H1 (cell line): Measurements from ENCODE around the gene FBN1. TPM values are rescaled to one million over a fixed set of nuclear protein-coding genes. Genes with fewer than 3 reads are reported as not detected.

Source experiments
- CTCF ChIA-PET: fragments of 300-600 bp; sonication (Branson Sonifier 250); formaldehyde crosslinking; loops from one replicate; lab custom pipeline; 2021; ENCODE audit not compliant: partially characterized antibody; lab: Charles Lee
- POLR2A ChIA-PET: fragments of 300-600 bp; sonication (Branson Sonifier 250); formaldehyde crosslinking; loops from one replicate; lab custom pipeline; 2021; ENCODE audit warnings: inconsistent platforms; ENCODE audit not compliant: partially characterized antibody; lab: Charles Lee
- DNase-seq, 2 experiments: peaks; one replicate each; pipeline versions ENCODE4 v3.0.0 to v3.0.0-alpha.2; 2010 to 2022; ENCODE audit warnings: low spot score in 2 of 2, low read depth in 1 of 2, mixed read lengths in 1 of 2
- FAIRE-seq: peaks from 2 replicates; lab custom pipeline; 2011; peaks lifted over from hg19 to GRCh38; lab: Jason Lieb, UNC
- H2AFZ ChIP-seq: 2 replicates; pipeline ENCODE4 v1.8.1; 2012; ENCODE audit warnings: low read length, inconsistent platforms
- H2AK5ac ChIP-seq: 2 replicates; pipeline ENCODE4 v1.6.1; 2013; ENCODE audit warnings: low read depth, low read length
- H2BK120ac ChIP-seq: replicated peaks from 2 replicates; pipeline ENCODE3; 2013; ENCODE audit warnings: low read depth, low read length, inconsistent platforms
- H2BK12ac ChIP-seq: 2 replicates; pipeline ENCODE4 v1.6.1; 2013; ENCODE audit warnings: low read depth, low read length
- H2BK15ac ChIP-seq: 2 replicates; pipeline ENCODE4 v1.6.1; 2013; ENCODE audit warnings: low read length
- H2BK20ac ChIP-seq: 2 replicates; pipeline ENCODE4 v1.6.1; 2013; ENCODE audit warnings: low read length
- H2BK5ac ChIP-seq: 2 replicates; pipeline ENCODE4 v1.6.1; 2013; ENCODE audit warnings: low read depth, low read length
- H3K14ac ChIP-seq: 2 replicates; pipeline ENCODE4 v1.6.1; 2013; ENCODE audit warnings: inconsistent platforms; ENCODE audit not compliant: insufficient read length
- H3K18ac ChIP-seq: 2 replicates; pipeline ENCODE4 v1.6.1; 2013; ENCODE audit warnings: low read length; ENCODE audit errors: extremely low read depth
- H3K23ac ChIP-seq: 2 replicates; pipeline ENCODE4 v1.6.1; 2013; ENCODE audit warnings: inconsistent platforms; ENCODE audit not compliant: insufficient read length
- H3K23me2 ChIP-seq: 2 replicates; pipeline ENCODE4 v1.6.1; 2013; ENCODE audit warnings: low read depth, low read length
- H3K27ac ChIP-seq: 2 replicates; pipeline ENCODE4 v1.6.1; 2011; ENCODE audit warnings: low read depth, low read length, inconsistent platforms
- H3K27me3 ChIP-seq, 4 experiments: replicated peaks in 1 of 4; 1 replicate in 1 of 4; 2 replicates in 3 of 4; pipeline versions ENCODE4 v1.6.1 to v1.8.1; 2011 to 2013; ENCODE audit warnings: low read length in 3 of 4, mild to moderate bottlenecking in 3 of 4, inconsistent platforms in 2 of 4, mixed read lengths in 2 of 4, moderate library complexity in 1 of 4; ENCODE audit not compliant: control insufficient read depth in 3 of 4, insufficient read depth in 3 of 4; ENCODE audit errors: extremely low read depth in 1 of 4
- H3K36me3 ChIP-seq, 4 experiments: 2 replicates each; pipeline versions ENCODE4 v1.6.1 to v1.8.1; 2011 to 2013; ENCODE audit warnings: mild to moderate bottlenecking in 4 of 4, low read length in 3 of 4, moderate library complexity in 2 of 4, control low read depth in 1 of 4, inconsistent platforms in 1 of 4; ENCODE audit not compliant: insufficient read depth in 4 of 4, control insufficient read depth in 2 of 4
- H3K4ac ChIP-seq: replicated peaks from 2 replicates; pipeline ENCODE3; 2013; ENCODE audit warnings: low read length, low read depth, mixed read lengths, inconsistent platforms; ENCODE audit not compliant: insufficient read length
- H3K4me1 ChIP-seq, 4 experiments: replicated peaks in 1 of 4; 1 replicate in 1 of 4; 2 replicates in 3 of 4; pipeline versions ENCODE4 v1.6.1 to v1.8.1; 2011 to 2013; ENCODE audit warnings: low read length in 3 of 4, inconsistent platforms in 2 of 4, mixed read lengths in 1 of 4; ENCODE audit not compliant: insufficient read depth in 4 of 4, control insufficient read depth in 3 of 4
- H3K4me2 ChIP-seq, 2 experiments: 2 replicates each; pipeline versions ENCODE4 v1.6.1 to v1.8.1; 2011 to 2013; ENCODE audit warnings: low read depth in 2 of 2, low read length in 2 of 2, control low read depth in 1 of 2, inconsistent platforms in 1 of 2, mild to moderate bottlenecking in 1 of 2; ENCODE audit not compliant: insufficient read depth in 1 of 2
- H3K4me3 ChIP-seq, 4 experiments: fragments of 200-600, 300-600 bp in 1 of 4; sonication (generic), shearing (Covaris generic), sonication (Bioruptor Twin) in 1 of 4; 2 replicates each; pipeline versions ENCODE4 v1.5.1 to v1.8.1; 2011 to 2016; ENCODE audit warnings: low read length in 4 of 4, low read depth in 3 of 4, control low read depth in 2 of 4, inconsistent platforms in 2 of 4, mild to moderate bottlenecking in 2 of 4, mixed read lengths in 1 of 4, moderate library complexity in 1 of 4; ENCODE audit not compliant: insufficient read depth in 2 of 4; ENCODE audit errors: extremely low read depth in 1 of 4
- H3K56ac ChIP-seq: replicated peaks from 2 replicates; pipeline ENCODE3; 2013; ENCODE audit warnings: low read depth, mild to moderate bottlenecking, mixed read lengths, low read length, inconsistent platforms; ENCODE audit not compliant: insufficient read length
- H3K79me1 ChIP-seq: 2 replicates; pipeline ENCODE4 v1.6.1; 2013; ENCODE audit warnings: low read depth, low read length, control low read depth
- H3K79me2 ChIP-seq, 2 experiments: 2 replicates each; pipeline versions ENCODE4 v1.6.1 to v1.8.1; 2012 to 2013; ENCODE audit warnings: low read length in 2 of 2, mild to moderate bottlenecking in 2 of 2, inconsistent platforms in 1 of 2; ENCODE audit not compliant: insufficient read depth in 2 of 2, control insufficient read depth in 1 of 2
- H3K9ac ChIP-seq, 4 experiments: replicated peaks in 1 of 4; 1 replicate in 1 of 4; 2 replicates in 3 of 4; pipeline versions ENCODE4 v1.6.1 to v1.8.1; 2011 to 2013; ENCODE audit warnings: low read depth in 3 of 4, low read length in 3 of 4, control low read depth in 2 of 4, mild to moderate bottlenecking in 2 of 4, moderate library complexity in 2 of 4, inconsistent platforms in 1 of 4; ENCODE audit errors: extremely low read depth in 1 of 4
- H3K9me3 ChIP-seq, 2 experiments: 2 replicates each; pipeline versions ENCODE4 v1.6.1 to v1.8.1; 2012 to 2013; ENCODE audit warnings: mild to moderate bottlenecking in 2 of 2, moderate library complexity in 2 of 2, control low read depth in 1 of 2, inconsistent platforms in 1 of 2, low read depth in 1 of 2, low read length in 1 of 2, mixed read lengths in 1 of 2; ENCODE audit not compliant: insufficient read depth in 2 of 2
- H4K20me1 ChIP-seq, 2 experiments: replicated peaks in 1 of 2; 2 replicates each; pipeline versions ENCODE3 to v1.8.1; 2011 to 2013; ENCODE audit warnings: inconsistent platforms in 2 of 2, low read length in 2 of 2, mild to moderate bottlenecking in 1 of 2; ENCODE audit not compliant: insufficient read depth in 2 of 2, control insufficient read depth in 1 of 2
- H4K5ac ChIP-seq: 2 replicates; pipeline ENCODE4 v1.6.1; 2013; ENCODE audit warnings: low read length, low read depth, mixed read lengths, inconsistent platforms; ENCODE audit not compliant: insufficient read length
- H4K8ac ChIP-seq: 2 replicates; pipeline ENCODE4 v1.8.0; 2013; ENCODE audit warnings: mild to moderate bottlenecking, moderate library complexity, low read length, inconsistent platforms; ENCODE audit not compliant: insufficient read depth; ENCODE audit errors: extremely low read depth
- H4K91ac ChIP-seq: replicated peaks from 2 replicates; pipeline ENCODE3; 2013; ENCODE audit warnings: low read length, mixed read lengths, inconsistent platforms; ENCODE audit not compliant: insufficient read length
- CBX5 ChIP-seq: fragments of 300-800, 300-1000 bp; sonication (generic); IDR thresholded peaks from 2 replicates; pipeline ENCODE4 v1.7.1; 2016; ENCODE audit warnings: antibody characterized with exemption, low read length, low read depth
- CHD1 ChIP-seq: IDR thresholded peaks from 2 replicates; pipeline ENCODE4 v1.6.1; 2012; ENCODE audit warnings: low read depth, low read length, improper control_type of control experiment
- CTBP2 ChIP-seq: IDR thresholded peaks from 2 replicates; pipeline ENCODE4 v1.7.0; 2011; ENCODE audit warnings: borderline replicate concordance, mild to moderate bottlenecking, moderate library complexity, mixed read lengths, low read length; ENCODE audit not compliant: insufficient read depth, insufficient read length
- EZH2 ChIP-seq: fragments of 200-600 bp; sonication (generic); IDR thresholded peaks from 2 replicates; pipeline ENCODE4 v1.7.1; 2012; ENCODE audit warnings: low read depth, mild to moderate bottlenecking, moderate library complexity, low read length, inconsistent platforms; ENCODE audit not compliant: severe bottlenecking
- JUND ChIP-seq: IDR thresholded peaks from 2 replicates; pipeline ENCODE4 v1.6.1; 2011; ENCODE audit warnings: mild to moderate bottlenecking, improper control_type of control experiment, low read length
- NANOG ChIP-seq: IDR thresholded peaks from 2 replicates; pipeline ENCODE4 v1.6.1; 2011; ENCODE audit warnings: low read length, low read depth, mild to moderate bottlenecking, inconsistent platforms; ENCODE audit not compliant: insufficient read depth, poor library complexity, severe bottlenecking
- SAP30 ChIP-seq: fragments of 300-600 bp; sonication (generic); IDR thresholded peaks from 2 replicates; pipeline ENCODE4 v1.7.1; 2012; ENCODE audit warnings: low read length, moderate library complexity, mild to moderate bottlenecking, inconsistent platforms; ENCODE audit not compliant: insufficient read depth, insufficient replicate concordance
- WGBS, 2 experiments: shearing (Covaris generic) in 1 of 2; methylation state at CpG; one replicate each; pipeline versions ENCODE4 v1.1.6 to v1.1.7; 2013 to 2015; ENCODE audit warnings: low lambda C conversion rate in 2 of 2, mixed read lengths in 2 of 2, inconsistent platforms in 1 of 2, low coverage in 1 of 2, missing lambda C conversion rate in 1 of 2; ENCODE audit not compliant: insufficient replicate concordance in 2 of 2, insufficient coverage in 1 of 2, insufficient read length in 1 of 2; ENCODE audit errors: extremely low coverage in 1 of 2, missing lambda C conversion rate in 1 of 2; 5-methylcytosine and 5-hydroxymethylcytosine counted together
- polyA plus RNA-seq, 7 experiments: library from polyadenylated mRNA; depleted of rRNA in 3 of 7; stranded (reverse) in 5 of 7; unstranded in 2 of 7; fragments of >200 nt in 5 of 7; fragments of 200-250 nt in 2 of 7; gene quantifications; 1 replicate in 5 of 7; 2 replicates in 1 of 7; 4 replicates in 1 of 7; pipeline versions ENCODE4 v1.2.1 to v1.2.3, GENCODE V29; 2011 to 2013; ENCODE audit warnings: missing spikeins in 2 of 7, mixed read lengths in 2 of 7
- total RNA-seq: library from RNA; stranded (reverse); fragmentation: NEBNext Ultra II Directional; extraction: Animal tissue kit (Norgen Biotek cat#: 25700); gene quantifications from 2 replicates; pipeline ENCODE4 v1.2.1, GENCODE V29; 2021
- TF ChIP-seq, protein P1 (sequence below): IDR thresholded peaks from 2 replicates; pipeline ENCODE4 v1.6.1; 2012; ENCODE audit warnings: inconsistent platforms

FBN1 gene
- total and polyA plus RNA-seq, 2 of the 8 experiments (the other 6 are each of a cell fraction or from before 2014, with no cell fraction given), result 3.0 to 4.0 TPM

DNA sequence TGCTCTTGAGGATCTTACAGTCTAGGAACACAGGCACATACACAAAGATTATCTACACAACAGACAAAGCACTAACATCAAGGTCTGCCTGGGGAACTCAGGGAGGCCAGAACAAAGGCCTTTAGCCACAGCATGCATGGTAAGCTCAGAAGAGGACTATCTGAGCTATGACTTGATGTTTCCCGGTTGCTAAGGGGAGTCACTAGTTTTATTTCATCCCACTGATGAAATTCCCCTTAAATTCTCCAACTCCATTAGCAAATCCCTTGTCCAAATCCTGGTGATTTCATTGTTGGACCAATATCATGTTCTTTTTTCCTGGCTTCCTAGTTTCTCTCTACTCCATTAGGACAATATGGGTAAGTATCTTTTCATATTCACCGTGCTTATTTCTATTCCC, 23.3 kb downstream of the FBN1 start:
- Histone ChIP-seq H3K14ac (no peak overlapping the region), H3K27ac (no peak overlapping the region), H3K9ac (no peak overlapping the region), H2BK15ac (no peak overlapping the region), H3K18ac (no peak overlapping the region), H3K36me3 (no peaks in the 10 kb centered on the region; a peak in 2 of 8 replicates), H3K4me2 (no peak overlapping the region), H3K23ac (no peak overlapping the region), H2BK5ac (no peak overlapping the region), H4K8ac (no peak overlapping the region), H3K56ac (no peak overlapping the region), H3K4ac (no peak overlapping the region), H3K4me1 (peaks cover 0 to 4% (median 2%) of the 10 kb centered on the region in 4 experiments; a peak in 1 of 7 replicates), H4K5ac (no peak overlapping the region), H4K20me1 (no peaks in the 10 kb centered on the region), H2BK12ac (no peak overlapping the region), H3K23me2 (no peaks in the 10 kb centered on the region; the same call in 1 of the 2 replicates), H3K4me3 (no peak overlapping the region), H2AK5ac (no peak overlapping the region), H4K91ac (no peak overlapping the region), H3K9me3 (peaks cover 0 to 5% of the 10 kb centered on the region in 2 experiments; a peak in 1 of 4 replicates), H2BK20ac (no peak overlapping the region), H3K27me3 (no peaks in the 10 kb centered on the region), H3K79me1 (no peaks in the 10 kb centered on the region), H3K79me2 (no peaks in the 10 kb centered on the region), H2AFZ (no peak overlapping the region), H2BK120ac (no peak overlapping the region)
- TF ChIP-seq JUND (no peak), CHD1 (no peak), SAP30 (no peak), CTBP2 (no peak), NANOG (no peak), EZH2 (no peak), CBX5 (no peak)
- TF ChIP-seq, protein P1, sequence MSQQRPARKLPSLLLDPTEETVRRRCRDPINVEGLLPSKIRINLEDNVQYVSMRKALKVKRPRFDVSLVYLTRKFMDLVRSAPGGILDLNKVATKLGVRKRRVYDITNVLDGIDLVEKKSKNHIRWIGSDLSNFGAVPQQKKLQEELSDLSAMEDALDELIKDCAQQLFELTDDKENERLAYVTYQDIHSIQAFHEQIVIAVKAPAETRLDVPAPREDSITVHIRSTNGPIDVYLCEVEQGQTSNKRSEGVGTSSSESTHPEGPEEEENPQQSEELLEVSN, result no peak
- CTCF ChIA-PET, result no interaction called here
- 94% methylated on average over 2 of the region's 2 CpGs; no CpG with 5 or more reads in 1 of the 2 experiments for WGBS, 2 experiments
- POLR2A ChIA-PET, result no interaction called here
- DNase-seq (no peak), FAIRE-seq (no peak)
